SU-DHL-6 (cell line): ENCODE data around the gene GRIA1.

ENCODE experiments used
- CTCF ChIP-seq: fragments of 200-600 bp; sonication (generic); IDR thresholded peaks from one replicate; pipeline ENCODE4 v1.5.1; 2017; ENCODE audit warnings: antibody characterized with exemption, mild to moderate bottlenecking, low read length, moderate library complexity; ENCODE audit not compliant: insufficient read depth, poor library complexity, severe bottlenecking
- EZH2phosphoT487 ChIP-seq: fragments of 200-600 bp; sonication (generic), shearing (Covaris generic); conservative IDR thresholded peaks from 2 replicates; pipeline ENCODE4 v1.6.1; 2018; ENCODE audit warnings: mild to moderate bottlenecking, antibody characterized with exemption, low read length, moderate library complexity, mixed read lengths

- no peak for TF ChIP-seq CTCF
- TF ChIP-seq EZH2phosphoT487 = no peak
These were observed 183.9 kb downstream of the GRIA1 start for GRCh38 chr5:153674356-153674755.
